Measurements from ENCODE around the gene SF3A2.

GRCh38 chr19:2288338-2288817 lies 51.8 kb downstream of the SF3A2 start:
- TF ChIP-seq EGR1 (IDR thresholded peaks at IDR 0.05) (no peak), TCF12 (IDR thresholded peaks at IDR 0.05; ENCODE audit: low read depth) (no peak), EP300 (IDR thresholded peaks at IDR 0.05; ENCODE audit: borderline replicate concordance) (no peak), REST (IDR thresholded peaks at IDR 0.05; ENCODE audit: low read depth) (no peak), CEBPB (IDR thresholded peaks at IDR 0.05) (no peak), YY1 (IDR thresholded peaks at IDR 0.05; ENCODE audit: low read depth) (no peak), NFIC (IDR thresholded peaks at IDR 0.05) (no peak)

Data from Ishikawa (cell line).